Anterior cingulate cortex (tissue), 58 donors: ENCODE results near the gene ZNF331.
"Not testable (repeated sequence)": the region's sequence is repeated elsewhere in the genome, so short reads cannot be mapped to it uniquely, and the experiment has no call there.

Experiments
- DNase-seq, 58 donors: peaks; one replicate each; lab custom pipeline; 2025; lab: John Stamatoyannopoulos, UW

Gene ZNF331

DNA sequence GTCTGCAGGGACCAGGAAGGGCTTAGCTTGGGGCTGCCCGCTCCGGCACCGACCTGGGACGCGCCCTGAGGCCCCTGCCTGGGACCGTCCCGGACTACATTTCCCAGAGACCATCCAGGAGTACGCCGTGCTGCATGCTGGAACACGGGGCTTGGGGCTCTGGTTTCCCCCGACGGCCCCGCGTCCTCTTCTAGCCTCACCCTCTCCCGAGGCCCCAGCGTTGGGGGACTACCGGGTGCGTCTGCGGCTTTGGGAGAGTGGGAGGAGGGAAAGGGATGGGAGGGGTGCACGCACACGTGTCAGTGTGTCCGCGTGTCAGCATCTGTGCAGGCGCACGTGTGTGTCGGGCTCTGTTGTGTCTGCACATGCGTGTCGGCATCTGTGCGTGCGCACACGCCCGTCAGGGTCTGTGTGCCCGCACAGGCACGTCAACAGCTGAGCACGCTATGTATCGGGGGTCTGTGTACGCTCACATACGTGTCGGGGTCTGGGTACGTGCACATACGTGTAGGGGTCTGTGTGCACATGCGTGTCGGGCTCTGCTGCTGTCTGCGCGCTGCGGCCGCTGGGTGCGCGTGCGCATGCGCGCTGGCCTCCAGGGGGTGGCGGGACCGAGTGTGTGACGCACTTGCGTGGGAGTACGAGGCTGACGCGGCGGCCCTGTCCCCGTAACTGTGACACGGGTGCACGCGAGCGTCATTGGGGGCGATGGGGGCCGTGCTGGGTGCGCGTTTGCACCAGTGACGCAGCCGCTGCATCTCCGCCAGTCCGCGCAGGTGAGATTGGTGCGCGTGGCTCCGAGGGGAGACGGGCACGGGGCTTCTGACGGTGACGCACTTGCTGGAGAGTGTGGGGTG is at the start of gene ZNF331:
Gene ZNF331 (plus strand): TSS at position 625 of the 857 bp plus-strand sequence. CDS start 31,232 bp downstream, outside the sequence.
- peak in 57 of 58 donors; percentile 8 to 85 (median 71) for DNase-seq

DNA sequence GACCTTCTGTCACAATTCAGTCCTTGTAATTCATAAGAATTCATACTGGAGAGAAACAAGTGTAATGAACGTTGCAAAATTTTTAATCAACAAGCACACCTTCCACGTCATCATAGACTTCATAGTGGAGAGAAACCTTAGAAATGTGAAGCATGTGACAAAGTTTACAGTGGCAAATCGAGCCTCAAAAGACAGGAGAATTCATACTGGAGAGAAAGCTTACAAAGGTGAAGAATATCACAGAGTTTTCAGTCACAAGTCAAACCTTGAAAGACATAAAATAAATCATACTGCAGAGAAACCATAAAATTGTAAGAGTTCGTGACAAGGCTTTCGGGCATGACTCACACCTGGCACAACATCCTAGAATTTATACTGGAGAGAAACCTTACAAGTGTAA is 45.8 kb upstream of the ZNF331 start:
- DNase-seq: no peak

DNA sequence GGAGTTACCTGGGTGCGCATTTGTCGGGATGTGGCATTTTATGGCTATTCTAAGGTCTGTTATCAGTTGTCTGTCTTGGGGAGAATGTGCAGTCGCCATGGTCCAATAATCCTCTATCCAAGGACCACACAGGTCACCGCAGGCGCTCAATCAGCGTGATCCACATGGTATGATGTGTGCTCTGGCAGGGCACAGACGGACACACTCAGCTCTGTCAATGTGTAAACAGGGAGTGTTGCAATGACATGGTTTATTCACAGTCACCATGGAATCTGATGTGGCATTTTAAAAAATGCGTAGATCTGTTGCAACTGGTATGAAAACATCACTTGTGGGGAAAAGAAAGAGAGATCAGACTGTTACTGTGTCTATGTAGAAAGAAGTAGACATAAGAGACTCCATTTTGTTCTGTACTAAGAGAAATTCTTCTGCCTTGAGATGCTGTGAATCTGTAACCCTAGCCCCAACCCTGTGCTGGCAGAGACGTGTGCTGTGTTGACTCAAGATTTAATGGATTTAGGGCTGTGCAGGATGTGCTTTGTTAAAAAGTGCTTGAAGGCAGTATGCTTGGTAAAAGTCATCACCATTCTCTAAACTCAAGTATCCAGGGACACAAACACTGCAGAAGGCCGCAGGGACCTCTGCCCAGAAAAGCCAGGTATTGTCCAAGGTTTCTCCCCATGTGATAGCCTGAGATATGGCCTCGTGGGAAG is 40.5 kb upstream of the ZNF331 start:
- DNase-seq: not testable (repeated sequence)

- not testable (repeated sequence) for DNase-seq
These were observed 39.9 kb upstream of the ZNF331 start for GRCh38 chr19:53498024-53498395.

DNA sequence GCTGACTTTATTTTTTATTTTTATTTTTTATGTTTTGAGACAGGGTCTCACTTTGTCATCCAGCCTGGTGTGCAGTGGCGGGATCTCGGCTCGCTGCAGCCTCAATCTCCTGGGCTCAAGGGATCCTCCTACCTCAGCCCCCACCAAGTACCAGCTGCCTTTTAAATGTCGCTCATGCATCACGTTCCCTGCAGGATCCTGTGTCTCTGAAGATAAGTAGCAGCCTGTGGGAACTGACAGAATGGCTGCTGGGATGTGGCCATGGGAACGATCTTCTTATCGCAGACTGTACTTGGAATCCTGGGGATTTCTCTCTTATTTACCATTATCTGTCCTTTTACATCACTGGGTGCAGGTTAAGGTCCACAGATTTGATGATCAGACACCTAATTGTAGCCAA is 34.8 kb upstream of the ZNF331 start:
- peak in 3 of 58 donors; percentile 1 to 4 (median 2) for DNase-seq

DNA sequence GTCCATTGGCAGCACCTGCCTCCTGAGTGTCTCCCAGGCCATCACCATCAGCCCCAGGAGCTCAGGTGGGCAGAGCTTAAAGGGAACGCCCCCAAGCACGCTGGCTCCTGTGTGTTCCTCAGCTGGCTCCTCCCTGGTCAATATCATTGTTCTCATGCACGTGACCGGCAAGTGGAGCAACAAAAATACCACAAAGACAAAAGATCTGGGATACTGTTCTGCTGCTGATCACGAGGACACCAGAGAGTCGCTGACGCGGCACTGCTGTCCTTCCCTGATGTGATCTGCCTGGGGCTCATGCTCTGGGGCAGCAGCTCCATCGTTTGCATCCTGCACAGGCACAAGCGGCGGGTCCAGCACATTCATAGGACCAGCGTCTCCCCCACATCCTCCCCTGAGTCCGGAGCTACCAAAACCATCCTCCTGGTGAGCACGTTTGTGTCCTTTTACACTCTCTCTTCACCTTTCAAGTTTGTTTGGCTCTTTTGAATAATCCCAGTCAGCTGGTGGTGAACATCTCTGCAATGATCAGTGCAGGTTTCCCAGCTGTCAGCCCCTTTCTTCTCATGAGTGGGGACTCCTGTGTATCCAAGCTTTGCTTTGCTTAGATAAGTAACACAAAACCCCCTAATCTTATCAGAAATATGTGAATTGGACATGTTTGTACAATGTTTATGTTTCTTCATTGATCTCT is 34.1 kb upstream of the ZNF331 start:
- peak in 16 of 58 donors; percentile 3 to 37 (median 12) for DNase-seq

- DNase-seq: peak in 13 of 58 donors; percentile 3 to 26 (median 13)
These were observed 33.6 kb upstream of the ZNF331 start for GRCh38 chr19:53504365-53504703.

- DNase-seq: no peak
These were observed 33.1 kb upstream of the ZNF331 start for GRCh38 chr19:53504885-53505284.

DNA sequence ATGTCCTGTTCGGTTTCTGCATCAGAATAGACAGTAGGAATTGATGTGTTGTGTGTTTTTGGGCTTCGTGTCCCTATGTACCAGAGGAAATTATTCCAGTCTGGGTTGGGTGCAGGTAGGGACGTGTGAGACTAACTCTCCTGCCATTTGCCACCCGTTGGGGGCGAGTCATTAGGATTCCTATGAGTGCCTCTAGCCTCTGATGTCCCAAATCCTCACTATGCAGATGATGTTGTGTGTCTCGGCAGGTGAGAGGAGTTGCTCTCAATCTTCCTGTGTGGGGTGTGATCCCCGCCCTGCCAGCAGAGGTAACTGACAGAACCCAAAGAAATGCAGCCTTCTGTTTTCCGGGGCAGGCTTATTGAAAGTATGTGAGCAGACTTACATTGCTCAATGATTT is 31.2 kb upstream of the ZNF331 start:
- DNase-seq: no peak

DNA sequence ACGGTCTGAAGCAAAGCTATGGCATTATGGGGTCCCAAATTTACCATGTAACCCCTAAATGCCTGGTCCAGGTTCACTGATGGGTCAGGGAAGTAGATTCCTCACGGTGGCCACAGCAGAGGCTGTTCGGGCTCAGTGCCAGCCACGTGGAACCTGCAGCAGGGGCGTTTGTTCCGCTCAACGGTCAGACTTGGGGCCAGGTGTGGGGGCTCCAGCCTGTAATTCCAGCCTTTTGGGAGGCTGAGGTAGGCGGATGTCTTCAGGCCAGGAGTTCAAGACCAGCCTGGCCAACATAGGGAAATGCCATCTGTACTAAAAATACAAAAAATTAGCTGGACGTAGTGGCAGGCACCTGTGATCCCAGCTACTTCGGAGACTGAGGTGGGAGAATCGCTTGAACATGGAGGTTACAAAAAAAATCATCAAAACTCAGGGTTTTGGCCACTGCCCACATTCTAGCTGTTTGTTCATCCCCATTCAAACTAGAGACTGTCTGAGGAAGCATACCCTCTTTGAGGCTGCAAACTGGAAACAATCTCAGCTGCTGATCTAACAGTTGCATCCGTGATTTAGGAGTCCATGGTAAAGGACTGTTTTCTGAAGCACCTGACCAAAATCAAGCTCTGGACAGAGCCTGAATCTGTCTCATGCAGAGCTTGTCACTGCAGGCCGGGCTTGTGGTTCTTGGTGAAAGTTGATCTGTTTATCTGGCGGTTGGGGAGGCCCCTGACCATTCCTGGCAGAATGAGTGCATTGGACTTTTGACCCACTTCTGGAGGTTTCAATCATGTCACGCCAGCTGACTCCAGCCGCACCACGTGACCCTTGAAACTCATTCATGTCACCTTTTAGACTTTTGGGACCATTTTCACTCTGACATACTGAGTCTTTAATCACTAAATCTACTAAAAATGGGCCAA is 30.2 kb upstream of the ZNF331 start:
- no peak for DNase-seq

- no peak for DNase-seq
These were observed 28.5 kb upstream of the ZNF331 start for GRCh38 chr19:53509443-53509842.

- DNase-seq: no peak
These were observed 28.1 kb upstream of the ZNF331 start for GRCh38 chr19:53509845-53510244.

GRCh38 chr19:53511357-53511756 is 26.6 kb upstream of the ZNF331 start:
- DNase-seq: no peak

DNA sequence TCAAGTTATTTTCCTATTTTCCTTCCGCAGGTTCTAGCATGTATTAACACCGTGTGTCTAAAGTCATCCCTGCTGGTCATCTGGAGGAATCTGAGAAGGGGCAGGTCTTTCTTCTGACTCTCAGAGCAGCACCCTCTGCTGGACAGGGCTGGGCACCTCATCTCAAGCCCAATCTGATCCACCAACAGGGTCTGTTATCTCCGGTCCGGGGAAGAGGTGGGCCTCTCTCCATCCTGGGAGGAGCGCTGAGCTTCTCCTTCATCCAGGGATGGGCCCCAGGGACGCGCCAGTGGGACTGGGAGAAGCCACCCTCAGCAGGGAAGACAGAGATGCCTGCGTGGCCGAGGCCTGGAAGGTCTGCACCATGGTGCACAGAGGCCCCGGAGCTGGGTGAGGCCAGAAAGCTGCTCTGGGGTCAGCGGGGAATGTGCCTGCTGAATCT is 26.0 kb upstream of the ZNF331 start:
- DNase-seq: peak in 10 of 58 donors; percentile 2 to 47 (median 12)

DNA sequence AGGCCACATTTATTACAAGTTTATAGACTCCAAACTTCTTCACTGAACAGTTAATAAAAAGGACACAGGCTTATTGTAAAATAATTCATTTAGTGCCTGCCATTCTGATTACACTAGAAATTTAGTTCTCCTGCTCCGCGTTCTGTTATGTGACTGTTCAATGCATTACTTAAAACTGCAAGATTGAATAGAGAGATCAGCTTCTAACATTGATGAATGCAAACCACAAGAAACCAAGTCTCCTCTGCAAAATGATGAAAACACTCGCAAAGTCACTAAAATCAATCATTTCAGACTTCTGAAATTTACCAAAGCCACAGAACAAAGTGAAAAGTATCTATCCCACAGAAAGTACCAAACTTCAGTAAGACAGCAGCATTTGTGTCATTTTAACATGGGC is 22.9 kb upstream of the ZNF331 start:
- not testable (repeated sequence) for DNase-seq

- DNase-seq: no peak
These were observed 20.7 kb upstream of the ZNF331 start for GRCh38 chr19:53517114-53517741.

GRCh38 chr19:53518121-53518520 is 19.8 kb upstream of the ZNF331 start:
- DNase-seq: no peak

GRCh38 chr19:53518716-53519115 is 19.2 kb upstream of the ZNF331 start:
- DNase-seq: no peak

DNA sequence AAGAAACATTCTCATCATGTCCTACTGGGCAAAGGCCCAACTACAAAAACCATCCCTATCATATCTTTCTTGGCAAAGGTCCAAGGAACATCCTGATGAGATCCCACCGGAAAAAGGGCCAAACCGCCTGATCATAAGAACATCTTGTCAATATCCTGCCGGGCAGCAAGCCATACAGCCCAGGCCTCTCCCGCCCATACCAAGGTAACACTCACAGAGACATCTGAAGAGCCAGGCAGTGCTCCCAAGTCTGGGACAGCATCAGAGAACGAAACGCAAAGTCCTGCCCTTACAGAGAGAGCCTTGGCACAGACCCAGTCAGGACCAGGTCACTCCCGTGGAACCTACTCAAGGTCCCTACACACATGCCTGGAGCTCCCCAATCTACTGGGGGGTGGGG is 18.5 kb upstream of the ZNF331 start:
- DNase-seq: no peak

DNA sequence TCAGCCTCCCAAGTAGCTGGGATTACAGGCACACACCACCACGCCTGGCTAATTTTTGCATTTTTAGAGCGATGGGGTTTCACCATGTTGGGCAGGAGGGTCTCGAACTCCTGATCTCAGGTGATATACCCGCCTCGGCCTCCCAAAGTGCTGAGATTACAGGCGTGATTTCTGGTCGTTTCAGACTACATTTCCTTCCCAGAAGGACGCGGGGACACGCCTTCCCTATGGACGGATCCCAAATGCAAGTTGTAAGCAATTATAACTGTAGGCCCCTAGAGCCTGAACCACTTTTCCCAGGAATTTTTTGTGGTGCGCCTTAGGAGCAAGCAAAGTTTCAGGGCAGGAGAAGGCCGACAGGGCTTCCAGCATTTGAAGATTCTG is 17.8 kb upstream of the ZNF331 start:
- no peak for DNase-seq
